ENCODE results near the gene CARMIL1.

The CARMIL1 gene

GRCh38 chr6:25239498-25239897 is 39.7 kb upstream of the CARMIL1 start:
- in situ Hi-C loops (cut with HindIII; ENCODE audit: low sequenced_read_pairs): no loop called here
- no peak overlapping the region for H3K4me3 ChIP-seq (ENCODE audit: low read depth, low read length)
- no peak for TF ChIP-seq CTCF (IDR thresholded peaks at IDR 0.05; ENCODE audit: low read depth, low read length)
- no peak for DNase-seq (ENCODE audit: low read depth, low spot score)

- TF ChIP-seq CTCF (IDR thresholded peaks at IDR 0.05; ENCODE audit: low read depth, low read length): no peak
- DNase-seq (ENCODE audit: low read depth, low spot score): no peak
- no peak overlapping the region for H3K4me3 ChIP-seq (ENCODE audit: low read depth, low read length)
- in situ Hi-C loops (cut with HindIII; ENCODE audit: low sequenced_read_pairs): no loop called here
Observed at GRCh38 chr6:25242567-25242966, 36.6 kb upstream of the CARMIL1 start.

GRCh38 chr6:25244865-25245264 is 34.3 kb upstream of the CARMIL1 start:
- in situ Hi-C loops (cut with HindIII; ENCODE audit: low sequenced_read_pairs): no loop called here
- H3K4me3 ChIP-seq (ENCODE audit: low read depth, low read length): no peak overlapping the region
- no peak for DNase-seq (ENCODE audit: low read depth, low spot score)
- no peak for TF ChIP-seq CTCF (IDR thresholded peaks at IDR 0.05; ENCODE audit: low read depth, low read length)

GRCh38 chr6:25248123-25248522 is 31.1 kb upstream of the CARMIL1 start:
- no peak for TF ChIP-seq CTCF (IDR thresholded peaks at IDR 0.05; ENCODE audit: low read depth, low read length)
- DNase-seq (ENCODE audit: low read depth, low spot score): peak; percentile 86
- H3K4me3 ChIP-seq (ENCODE audit: low read depth, low read length): no peak overlapping the region
- in situ Hi-C loops (cut with HindIII; ENCODE audit: low sequenced_read_pairs): no loop called here

- DNase-seq (ENCODE audit: low read depth, low spot score): no peak
- no peak overlapping the region for H3K4me3 ChIP-seq (ENCODE audit: low read depth, low read length)
- in situ Hi-C loops (cut with HindIII; ENCODE audit: low sequenced_read_pairs): no loop called here
- TF ChIP-seq CTCF (IDR thresholded peaks at IDR 0.05; ENCODE audit: low read depth, low read length): no peak
Observed at GRCh38 chr6:25249133-25249532, 30.0 kb upstream of the CARMIL1 start.

- in situ Hi-C loops (cut with HindIII; ENCODE audit: low sequenced_read_pairs): no loop called here
- peak; percentile 20 for DNase-seq (ENCODE audit: low read depth, low spot score)
- H3K4me3 ChIP-seq (ENCODE audit: low read depth, low read length): no peak overlapping the region
- no peak for TF ChIP-seq CTCF (IDR thresholded peaks at IDR 0.05; ENCODE audit: low read depth, low read length)
Observed at GRCh38 chr6:25250878-25251277, 28.3 kb upstream of the CARMIL1 start.

GRCh38 chr6:25251426-25251825 is 27.7 kb upstream of the CARMIL1 start:
- in situ Hi-C loops (cut with HindIII; ENCODE audit: low sequenced_read_pairs): no loop called here
- no peak for DNase-seq (ENCODE audit: low read depth, low spot score)
- no peak overlapping the region for H3K4me3 ChIP-seq (ENCODE audit: low read depth, low read length)
- no peak for TF ChIP-seq CTCF (IDR thresholded peaks at IDR 0.05; ENCODE audit: low read depth, low read length)

Data from astrocyte of the spinal cord (primary cell).